NB4 (cell line): Measurements from ENCODE around the gene ANAPC7.

Source experiments
- MYC ChIP-seq: IDR thresholded peaks from 2 replicates; pipeline ENCODE4 v1.6.1; 2011; ENCODE audit warnings: low read depth, low read length
- POLR2A ChIP-seq: IDR thresholded peaks from 2 replicates; pipeline ENCODE4 v1.6.1; 2011; ENCODE audit warnings: mild to moderate bottlenecking; ENCODE audit not compliant: insufficient read length; ENCODE audit errors: extremely low read depth
- TF ChIP-seq, protein P1 (sequence below): IDR thresholded peaks from one replicate; pipeline ENCODE4 v1.5.1; 2012; ENCODE audit warnings: low read depth, low read length
- TF ChIP-seq, protein P2 (sequence below): IDR thresholded peaks from 2 replicates; pipeline ENCODE4 v1.6.1; 2011; ENCODE audit warnings: low read depth, low read length

DNA sequence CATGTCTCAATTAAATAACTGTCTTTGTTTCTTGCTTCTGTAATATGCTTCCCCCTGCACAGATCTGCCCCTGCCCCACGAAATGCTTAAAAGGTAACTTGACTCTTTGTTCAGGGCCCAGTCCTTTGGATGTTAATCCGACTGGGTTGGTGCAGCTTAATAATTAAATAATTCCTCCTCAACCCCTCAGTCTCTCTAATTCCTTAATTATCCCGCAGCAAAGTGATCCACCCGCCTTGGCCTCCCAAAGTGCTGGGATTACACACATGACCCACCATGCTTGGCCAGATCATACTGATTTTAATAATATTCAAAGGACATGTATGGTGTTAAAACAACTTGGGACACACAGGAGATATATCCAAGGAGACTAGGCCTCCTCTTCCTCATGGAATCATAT, 18.2 kb upstream of the ANAPC7 start:
- TF ChIP-seq, protein P1, sequence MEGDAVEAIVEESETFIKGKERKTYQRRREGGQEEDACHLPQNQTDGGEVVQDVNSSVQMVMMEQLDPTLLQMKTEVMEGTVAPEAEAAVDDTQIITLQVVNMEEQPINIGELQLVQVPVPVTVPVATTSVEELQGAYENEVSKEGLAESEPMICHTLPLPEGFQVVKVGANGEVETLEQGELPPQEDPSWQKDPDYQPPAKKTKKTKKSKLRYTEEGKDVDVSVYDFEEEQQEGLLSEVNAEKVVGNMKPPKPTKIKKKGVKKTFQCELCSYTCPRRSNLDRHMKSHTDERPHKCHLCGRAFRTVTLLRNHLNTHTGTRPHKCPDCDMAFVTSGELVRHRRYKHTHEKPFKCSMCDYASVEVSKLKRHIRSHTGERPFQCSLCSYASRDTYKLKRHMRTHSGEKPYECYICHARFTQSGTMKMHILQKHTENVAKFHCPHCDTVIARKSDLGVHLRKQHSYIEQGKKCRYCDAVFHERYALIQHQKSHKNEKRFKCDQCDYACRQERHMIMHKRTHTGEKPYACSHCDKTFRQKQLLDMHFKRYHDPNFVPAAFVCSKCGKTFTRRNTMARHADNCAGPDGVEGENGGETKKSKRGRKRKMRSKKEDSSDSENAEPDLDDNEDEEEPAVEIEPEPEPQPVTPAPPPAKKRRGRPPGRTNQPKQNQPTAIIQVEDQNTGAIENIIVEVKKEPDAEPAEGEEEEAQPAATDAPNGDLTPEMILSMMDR = no peak
- TF ChIP-seq, protein P2, sequence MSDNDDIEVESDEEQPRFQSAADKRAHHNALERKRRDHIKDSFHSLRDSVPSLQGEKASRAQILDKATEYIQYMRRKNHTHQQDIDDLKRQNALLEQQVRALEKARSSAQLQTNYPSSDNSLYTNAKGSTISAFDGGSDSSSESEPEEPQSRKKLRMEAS = no peak
- no peak for TF ChIP-seq POLR2A
- TF ChIP-seq MYC = no peak
